GM12874 (cell line): ENCODE data around the gene RPL15.

Source experiments
- CTCF ChIP-seq: IDR thresholded peaks from 2 replicates; pipeline ENCODE4 v1.5.1; 2011; ENCODE audit warnings: low read depth, mild to moderate bottlenecking, control low read depth, low read length, moderate library complexity; ENCODE audit not compliant: insufficient read depth

RPL15 gene

GRCh38 chr3:23928524-23928923, 11.6 kb downstream of the RPL15 start:
- no peak for TF ChIP-seq CTCF

- TF ChIP-seq CTCF, result no peak
These were observed 14.7 kb downstream of the RPL15 start for GRCh38 chr3:23931597-23931996.

- TF ChIP-seq CTCF, result no peak
These were observed 15.6 kb downstream of the RPL15 start for GRCh38 chr3:23932571-23932970.

- TF ChIP-seq CTCF, result no peak
These were observed 17.3 kb downstream of the RPL15 start for GRCh38 chr3:23934253-23934652.

- no peak for TF ChIP-seq CTCF
These were observed 20.4 kb downstream of the RPL15 start for GRCh38 chr3:23937296-23937695.

GRCh38 chr3:23938688-23939087, 21.8 kb downstream of the RPL15 start:
- no peak for TF ChIP-seq CTCF

GRCh38 chr3:23940775-23941174, 23.8 kb downstream of the RPL15 start:
- no peak for TF ChIP-seq CTCF

GRCh38 chr3:23941440-23941839, 24.5 kb downstream of the RPL15 start:
- no peak for TF ChIP-seq CTCF
